Kidney (tissue), 14 donors: ENCODE data around the gene MAST2. TPM values are rescaled to one million over a fixed set of nuclear protein-coding genes. Genes with fewer than 3 reads are reported as not detected.

ENCODE experiments used
- DNase-seq, 5 donors: peaks; one replicate each; pipeline ENCODE4 v3.0.0-alpha.2; 2013 to 2020
- FAIRE-seq: peaks from 2 replicates; lab custom pipeline; 2012; peaks lifted over from hg19 to GRCh38; lab: Jason Lieb, UNC
- H3K27ac ChIP-seq, 2 donors: one replicate each; pipeline ENCODE4 v1.7.0; 2013; ENCODE audit warnings: low read depth in 2 of 2, low read length in 2 of 2, inconsistent platforms in 1 of 2
- H3K27me3 ChIP-seq: one replicate; pipeline ENCODE4 v1.7.1; 2013; ENCODE audit warnings: low read length, inconsistent platforms; ENCODE audit not compliant: control insufficient read depth, insufficient read depth
- H3K36me3 ChIP-seq, 3 donors: one replicate each; pipeline versions ENCODE4 v1.7.0 to v1.7.1; 2013; ENCODE audit warnings: low read length in 3 of 3, control low read depth in 1 of 3, inconsistent platforms in 1 of 3; ENCODE audit not compliant: insufficient read depth in 3 of 3, control insufficient read depth in 2 of 3
- H3K4me1 ChIP-seq, 3 donors: one replicate each; pipeline versions ENCODE4 v1.7.0 to v1.7.1; 2013; ENCODE audit warnings: low read length in 3 of 3, inconsistent platforms in 1 of 3, low read depth in 1 of 3; ENCODE audit not compliant: control insufficient read depth in 2 of 3, insufficient read depth in 2 of 3
- H3K4me3 ChIP-seq, 3 donors: one replicate each; pipeline versions ENCODE4 v1.7.0 to v1.8.1; 2013; ENCODE audit warnings: low read length in 3 of 3, control low read depth in 1 of 3, inconsistent platforms in 1 of 3
- H3K9ac ChIP-seq, 3 donors: one replicate each; pipeline versions ENCODE4 v1.7.0 to v1.7.1; 2013; ENCODE audit warnings: low read length in 3 of 3, control low read depth in 1 of 3, inconsistent platforms in 1 of 3
- H3K9me3 ChIP-seq, 3 donors: one replicate each; pipeline versions ENCODE4 v1.7.0 to v1.7.1; 2013; ENCODE audit warnings: low read length in 3 of 3, control low read depth in 1 of 3, inconsistent platforms in 1 of 3; ENCODE audit not compliant: control insufficient read depth in 2 of 3, insufficient read depth in 1 of 3
- intact Hi-C: fragments of 100-400 bp; cut with DNase I; formaldehyde crosslinking; loops from one replicate; pipeline ENCODE4 v1.11.1; 2022
- polyA plus RNA-seq: library from polyadenylated mRNA; stranded (reverse); fragments of 350-450 nt; fragmentation: Illumina TruSeq; extraction: RNeasy Lipid Tissue Mini Kit (QIAGEN cat#74804); gene quantifications from one replicate; pipeline ENCODE4 v1.2.3, GENCODE V29; 2014; ENCODE audit warnings: low read depth, low replicate concordance; ENCODE audit not compliant: insufficient read depth
- total RNA-seq: library from RNA; stranded (reverse); fragmentation: NEBNext Ultra II Directional; extraction: Animal tissue kit (Norgen Biotek cat#: 25700); gene quantifications from one replicate; pipeline ENCODE4 v1.2.1, GENCODE V29; 2021
- TF ChIP-seq, protein P1 (sequence below): IDR thresholded peaks from 3 replicates; pipeline ENCODE4 v1.5.1; 2012; ENCODE audit warnings: mild to moderate bottlenecking, moderate library complexity, borderline replicate concordance; ENCODE audit not compliant: insufficient read depth; ENCODE audit errors: extremely low read depth
- donor health status: control.
- donor health status: control.
- donor health status: control.
- donor health status: control.
- donor health status: control.
- donor health status: DM: yes; HTN: yes; CAD: no.
- donor health status: Normal renal cell carcinoma (clear cell type).

Gene MAST2
- total and polyA plus RNA-seq, 2 donors from 2014 or later: 7.6 to 17.9 TPM

DNA sequence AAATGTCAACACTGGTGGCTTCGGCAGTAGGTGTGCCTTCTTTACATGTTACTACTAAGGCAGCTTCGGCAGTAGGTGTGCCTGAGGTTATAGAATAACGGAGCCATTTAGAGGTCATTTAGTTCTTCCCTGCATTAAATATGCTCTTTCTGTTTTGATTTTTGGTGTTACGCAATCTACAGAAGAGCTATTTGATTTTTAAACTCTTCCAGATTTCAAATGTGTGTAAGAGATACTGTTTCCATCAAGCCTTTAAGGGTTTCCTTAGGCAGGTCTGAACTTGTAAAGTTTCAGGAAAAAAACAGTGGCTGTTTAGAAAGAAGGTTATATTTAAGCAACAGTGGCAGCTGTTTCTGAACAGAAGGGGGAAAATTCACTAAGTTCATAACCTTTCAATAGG is 274.2 kb downstream of the MAST2 start:
- Histone ChIP-seq H3K4me3 (no peak overlapping the region), H3K4me1 (peaks cover 0 to 2% (median 0%) of the 10 kb centered on the region in 3 donors), H3K36me3 (no peaks in the 10 kb centered on the region), H3K9ac (no peak overlapping the region), H3K27me3 (no peaks in the 10 kb centered on the region), H3K9me3 (no peaks in the 10 kb centered on the region), H3K27ac (no peak overlapping the region)
- intact Hi-C loops: no loop called here
- DNase-seq: no peak
- TF ChIP-seq, protein P1, sequence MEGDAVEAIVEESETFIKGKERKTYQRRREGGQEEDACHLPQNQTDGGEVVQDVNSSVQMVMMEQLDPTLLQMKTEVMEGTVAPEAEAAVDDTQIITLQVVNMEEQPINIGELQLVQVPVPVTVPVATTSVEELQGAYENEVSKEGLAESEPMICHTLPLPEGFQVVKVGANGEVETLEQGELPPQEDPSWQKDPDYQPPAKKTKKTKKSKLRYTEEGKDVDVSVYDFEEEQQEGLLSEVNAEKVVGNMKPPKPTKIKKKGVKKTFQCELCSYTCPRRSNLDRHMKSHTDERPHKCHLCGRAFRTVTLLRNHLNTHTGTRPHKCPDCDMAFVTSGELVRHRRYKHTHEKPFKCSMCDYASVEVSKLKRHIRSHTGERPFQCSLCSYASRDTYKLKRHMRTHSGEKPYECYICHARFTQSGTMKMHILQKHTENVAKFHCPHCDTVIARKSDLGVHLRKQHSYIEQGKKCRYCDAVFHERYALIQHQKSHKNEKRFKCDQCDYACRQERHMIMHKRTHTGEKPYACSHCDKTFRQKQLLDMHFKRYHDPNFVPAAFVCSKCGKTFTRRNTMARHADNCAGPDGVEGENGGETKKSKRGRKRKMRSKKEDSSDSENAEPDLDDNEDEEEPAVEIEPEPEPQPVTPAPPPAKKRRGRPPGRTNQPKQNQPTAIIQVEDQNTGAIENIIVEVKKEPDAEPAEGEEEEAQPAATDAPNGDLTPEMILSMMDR: no peak
- FAIRE-seq: no peak

DNA sequence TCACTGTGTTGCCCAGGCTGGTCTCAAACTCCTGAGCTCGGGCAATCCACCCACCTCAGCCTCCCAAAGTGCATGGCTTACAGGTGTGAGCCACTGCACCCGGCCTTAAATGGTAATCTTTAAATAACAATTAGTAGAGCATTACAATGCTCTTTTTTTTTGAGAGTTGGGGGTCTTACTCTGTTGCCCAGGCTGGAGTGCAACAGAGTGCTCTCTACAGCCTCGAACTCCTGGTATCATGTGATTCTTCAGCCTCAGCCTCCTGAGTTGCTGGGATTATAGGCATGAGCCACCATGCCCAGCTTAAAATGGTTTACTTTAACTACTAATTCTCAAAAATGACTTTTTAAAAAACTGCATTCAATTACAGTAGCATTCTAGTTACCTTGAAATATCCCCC is 276.8 kb downstream of the MAST2 start:
- no peaks in the 10 kb centered on the region for H3K36me3 ChIP-seq
- no peaks in the 10 kb centered on the region for H3K27me3 ChIP-seq
- FAIRE-seq (no peak), DNase-seq (no peak)
- H3K4me1 ChIP-seq: peaks cover 0 to 2% (median 0%) of the 10 kb centered on the region in 3 donors
- intact Hi-C loops: no loop called here
- no peaks in the 10 kb centered on the region for H3K9me3 ChIP-seq
- TF ChIP-seq, protein P1: no peak
- H3K4me3 ChIP-seq: no peak overlapping the region
- H3K27ac ChIP-seq: no peak overlapping the region
- H3K9ac ChIP-seq: no peak overlapping the region

DNA sequence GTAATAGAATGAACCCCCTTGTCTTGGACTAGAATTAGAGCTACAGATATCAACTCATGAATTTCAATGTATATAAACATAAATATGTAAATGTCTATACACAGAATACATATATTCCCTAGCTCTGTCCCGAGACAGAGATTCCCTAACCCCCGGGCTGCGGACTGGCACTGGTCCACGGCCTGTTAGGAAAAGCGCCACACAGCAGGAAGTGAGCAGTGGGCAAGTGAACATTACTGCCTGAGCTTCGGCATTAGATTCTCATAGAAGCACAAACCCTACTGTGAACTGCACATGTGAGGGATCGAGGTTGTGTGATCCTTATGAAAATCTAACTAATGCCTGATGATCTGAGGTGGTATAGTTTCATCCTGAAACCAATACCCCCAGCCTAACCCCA is 277.8 kb downstream of the MAST2 start:
- no peak overlapping the region for H3K9ac ChIP-seq
- H3K9me3 ChIP-seq: no peaks in the 10 kb centered on the region
- TF ChIP-seq, protein P1: no peak
- no peaks in the 10 kb centered on the region for H3K36me3 ChIP-seq
- peaks cover 0 to 2% (median 0%) of the 10 kb centered on the region in 3 donors for H3K4me1 ChIP-seq
- H3K4me3 ChIP-seq: no peak overlapping the region
- FAIRE-seq: no peak
- no peak overlapping the region for H3K27ac ChIP-seq
- no peak for DNase-seq
- intact Hi-C loops: no loop called here
- no peaks in the 10 kb centered on the region for H3K27me3 ChIP-seq

DNA sequence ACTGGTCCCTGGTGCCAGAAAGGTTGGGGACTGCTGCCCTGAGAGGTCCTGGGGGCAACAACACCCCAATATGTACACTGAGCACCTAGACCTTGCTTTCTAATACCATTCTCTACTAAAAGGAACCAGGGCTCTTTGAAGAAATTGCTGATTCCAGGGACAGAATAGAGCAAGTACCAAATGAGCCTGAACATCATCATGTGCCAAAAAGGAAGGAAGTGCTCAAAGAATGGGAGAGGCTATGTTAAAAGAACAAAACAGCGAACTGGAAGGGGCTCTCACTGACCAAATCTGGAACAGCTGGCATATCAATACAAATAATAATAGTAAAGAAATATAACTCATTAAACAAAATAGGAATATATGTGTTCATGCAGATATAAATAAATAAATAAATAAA is 278.2 kb downstream of the MAST2 start:
- no peaks in the 10 kb centered on the region for H3K9me3 ChIP-seq
- H3K27me3 ChIP-seq: no peaks in the 10 kb centered on the region
- peaks cover 0 to under 1% (median 0%) of the 10 kb centered on the region in 3 donors for H3K4me1 ChIP-seq
- H3K4me3 ChIP-seq: no peak overlapping the region
- intact Hi-C loops: no loop called here
- TF ChIP-seq, protein P1: no peak
- H3K36me3 ChIP-seq: no peaks in the 10 kb centered on the region
- no peak overlapping the region for H3K9ac ChIP-seq
- H3K27ac ChIP-seq: no peak overlapping the region
- FAIRE-seq (no peak), DNase-seq (no peak)
